Stimulated activated CD4-positive, alpha-beta T cell treated with anti-CD3 and anti-CD28 coated beads, TNF-alpha, amount 100 ng/mL, for 48 hours (primary cell): ENCODE data around the gene CYS1.
"Not testable (repeated sequence)": the region's sequence is repeated elsewhere in the genome, so short reads cannot be mapped to it uniquely, and the experiment has no call there.

ENCODE experiments used
- DNase-seq, 3 donors: peaks; one replicate each; pipeline ENCODE4 v3.0.0-alpha.2; 2020; ENCODE audit warnings: low read depth in 3 of 3

CYS1 gene

DNA sequence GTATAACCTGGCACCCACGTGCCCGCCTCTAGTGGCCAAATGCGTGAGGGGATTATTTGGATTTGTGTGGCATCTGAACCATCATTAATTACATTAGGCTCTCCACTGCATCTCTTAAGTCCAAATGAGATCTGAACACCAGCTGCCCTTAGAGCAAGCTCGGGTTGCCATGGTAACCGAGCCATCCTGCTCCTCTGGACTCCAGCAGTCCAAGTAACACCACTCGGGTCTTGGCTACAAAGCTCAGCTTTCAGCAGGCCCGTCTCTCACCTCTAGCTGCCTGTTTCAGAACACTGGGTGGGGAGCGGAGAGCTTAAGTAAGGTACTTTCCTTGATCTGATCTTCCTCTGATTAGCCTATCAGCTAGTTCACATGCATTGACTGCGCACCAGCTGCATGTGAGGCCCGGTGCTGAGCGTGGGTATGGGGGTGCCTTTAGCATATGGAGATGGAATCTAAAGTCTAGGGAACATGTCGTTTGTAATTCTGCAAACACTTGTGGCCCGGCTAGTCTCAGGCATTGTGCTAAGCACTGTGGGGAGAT lies 14.1 kb upstream of the CYS1 start:
- no peak for DNase-seq

DNA sequence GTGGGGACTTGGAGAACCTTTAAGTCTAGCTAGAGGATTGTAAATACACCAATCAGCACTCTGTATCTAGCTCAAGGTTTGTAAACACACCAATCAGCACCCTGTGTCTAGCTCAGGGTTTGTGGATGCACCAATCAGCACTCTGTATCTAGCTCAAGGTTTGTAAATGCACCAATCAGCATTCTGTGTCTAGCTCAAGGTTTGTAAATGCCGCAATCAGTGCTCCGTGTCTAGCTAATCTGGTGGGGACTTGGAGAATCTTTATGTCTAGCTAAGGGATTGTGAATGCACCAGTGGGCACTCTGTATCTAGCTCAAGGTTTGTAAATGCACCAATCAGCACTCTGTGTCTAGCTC lies 11.7 kb upstream of the CYS1 start:
- DNase-seq, result not testable (repeated sequence)

DNA sequence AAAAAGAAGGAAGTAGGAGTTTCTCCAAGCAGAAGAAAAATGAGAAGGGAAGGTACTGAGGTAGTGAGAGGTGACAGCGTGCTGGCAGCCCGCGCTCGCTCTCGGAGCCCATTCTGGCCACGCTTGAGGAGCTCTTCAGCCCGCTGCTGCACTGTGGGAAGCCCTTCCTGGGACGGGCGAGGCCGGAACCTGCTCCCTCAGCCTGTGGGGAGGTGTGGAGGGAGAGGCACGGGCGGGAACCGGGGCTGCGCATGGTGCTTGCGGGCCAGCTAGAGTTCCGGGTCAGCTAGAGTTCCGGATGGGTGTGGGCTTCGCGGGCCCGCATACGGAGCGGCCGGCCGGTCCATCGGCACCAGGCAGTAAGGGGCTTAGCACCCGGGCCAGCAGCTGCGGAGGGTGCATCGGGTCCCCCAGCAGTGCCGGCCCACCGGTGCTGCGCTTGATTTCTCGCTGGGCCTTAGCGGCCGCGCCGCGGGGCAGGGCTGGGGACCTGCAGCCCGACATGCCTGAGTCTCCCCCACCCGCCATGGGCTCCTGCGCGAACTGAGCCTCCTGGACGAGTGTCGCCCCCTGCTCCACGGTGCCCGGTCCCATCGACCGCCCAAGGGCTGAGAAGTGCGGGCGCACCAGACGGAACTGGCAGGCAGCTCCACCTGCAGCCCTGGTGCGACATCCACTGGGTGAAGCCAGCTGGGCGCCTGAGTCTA lies 11.1 kb upstream of the CYS1 start:
- no peak for DNase-seq

DNA sequence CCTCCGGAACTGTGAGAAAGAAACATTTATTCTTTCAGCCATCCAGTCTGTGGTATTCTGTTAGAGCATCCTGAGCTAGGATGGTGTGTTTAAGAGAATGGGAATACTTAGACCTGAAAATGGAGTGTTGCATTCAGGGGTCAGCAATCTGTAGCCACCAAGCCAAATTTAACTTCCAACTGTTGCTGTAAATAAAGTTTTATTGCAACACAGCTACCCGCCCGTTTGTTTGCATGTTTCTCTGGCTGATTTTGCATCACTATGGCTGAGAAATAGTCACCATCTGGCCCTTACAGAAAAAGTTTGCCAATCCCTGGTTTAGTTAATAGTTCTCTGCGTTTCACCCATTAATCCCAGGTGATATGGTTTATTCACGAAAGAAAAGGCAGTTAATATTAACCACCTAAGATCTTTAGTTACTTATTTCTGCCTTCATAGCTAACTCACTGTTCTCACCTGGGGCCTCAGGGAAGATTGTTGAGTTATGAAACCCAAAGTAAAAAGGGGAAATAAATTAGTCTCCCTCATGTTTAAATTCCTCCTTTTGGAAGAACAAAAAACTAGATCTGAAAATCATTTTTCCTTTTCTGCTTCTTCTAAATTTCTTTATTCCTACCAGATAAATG lies 9.5 kb upstream of the CYS1 start:
- DNase-seq, result no peak

DNA sequence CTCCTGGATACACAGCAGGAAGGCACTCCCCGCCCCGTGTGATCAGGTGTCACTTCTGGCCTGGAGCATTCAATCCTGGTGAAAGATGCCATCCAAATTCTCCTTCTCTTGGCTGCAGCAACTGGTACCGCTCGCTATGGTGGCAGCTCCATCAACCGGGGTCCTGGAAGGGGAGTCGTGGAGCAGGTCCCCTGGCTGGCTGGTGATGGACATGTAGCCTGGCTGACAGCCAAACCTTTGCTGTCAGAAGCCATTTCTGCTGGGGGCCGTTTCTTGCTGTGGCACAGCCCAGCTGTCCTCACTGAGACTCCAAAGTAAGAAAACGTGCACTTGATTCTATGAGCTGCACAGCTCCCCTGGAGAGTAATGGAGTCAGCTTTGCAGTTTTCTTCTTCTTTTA lies 7.1 kb upstream of the CYS1 start:
- DNase-seq, result no peak

DNA sequence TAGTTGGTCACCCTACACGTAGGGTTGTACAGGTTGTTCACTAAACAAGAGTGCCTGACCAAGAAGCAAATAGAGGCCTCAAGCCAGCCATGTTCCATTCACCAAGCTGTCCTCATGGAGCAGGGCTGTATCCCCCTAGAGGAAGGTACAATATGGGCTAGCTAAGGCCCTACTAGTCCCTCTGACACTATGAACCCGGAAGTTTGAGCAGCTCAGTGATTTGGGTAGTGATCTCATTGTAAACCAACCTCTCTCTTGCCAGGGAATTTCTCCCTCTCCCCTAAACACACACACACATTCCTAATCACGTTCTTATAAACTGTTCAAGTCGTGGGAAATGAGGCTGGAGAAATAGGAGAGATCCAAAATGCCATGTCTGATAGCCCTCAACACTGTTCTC lies 6.7 kb upstream of the CYS1 start:
- no peak for DNase-seq

DNA sequence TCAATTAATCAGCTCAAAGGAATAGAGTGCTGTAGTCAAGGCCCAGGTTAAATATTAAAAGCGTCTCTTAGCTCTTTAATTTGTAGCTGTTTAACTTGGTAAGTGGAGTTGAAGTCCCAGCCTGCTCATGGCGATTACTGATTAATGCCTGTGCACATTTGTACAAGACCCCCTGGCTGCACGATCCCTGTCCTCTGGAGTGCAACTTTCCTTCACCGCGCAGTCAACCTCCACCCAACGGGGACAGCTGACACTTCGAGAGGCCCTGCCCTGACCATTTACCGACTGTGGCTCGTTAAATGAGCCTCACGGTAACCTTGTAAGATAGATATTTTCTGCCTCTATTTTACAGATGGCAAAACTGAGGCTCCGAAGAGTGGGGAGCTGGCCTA lies 5.5 kb upstream of the CYS1 start:
- DNase-seq, result no peak

DNA sequence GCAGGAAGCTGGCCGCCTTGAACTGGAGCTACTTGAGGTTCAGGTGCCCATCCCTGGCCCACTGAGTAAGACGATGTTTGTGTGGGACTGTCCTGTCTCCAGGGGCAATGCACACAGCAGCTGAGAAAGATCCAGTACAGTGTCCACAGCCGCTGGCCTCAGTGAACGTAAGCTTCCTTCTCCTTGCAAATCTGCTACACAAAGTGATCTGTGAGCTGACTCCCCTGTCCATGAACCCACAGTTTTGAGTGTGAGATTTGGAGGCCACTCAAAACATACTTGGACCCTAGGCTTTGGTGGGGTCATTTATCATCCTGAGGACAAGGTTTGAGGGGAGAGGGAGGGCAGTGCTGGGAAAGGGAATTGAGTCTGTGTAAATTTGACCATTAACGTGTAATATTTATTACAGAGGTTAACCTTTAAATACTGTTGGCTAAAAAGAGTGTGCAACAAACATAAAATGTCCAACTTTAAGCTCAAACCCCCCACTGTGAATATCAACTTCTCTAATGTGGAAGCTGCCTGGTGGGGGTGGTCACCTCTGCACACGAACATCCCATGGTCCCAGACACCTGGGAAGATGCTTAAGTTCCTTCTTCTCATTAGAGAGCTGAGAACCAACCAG lies 4.9 kb upstream of the CYS1 start:
- no peak for DNase-seq

DNA sequence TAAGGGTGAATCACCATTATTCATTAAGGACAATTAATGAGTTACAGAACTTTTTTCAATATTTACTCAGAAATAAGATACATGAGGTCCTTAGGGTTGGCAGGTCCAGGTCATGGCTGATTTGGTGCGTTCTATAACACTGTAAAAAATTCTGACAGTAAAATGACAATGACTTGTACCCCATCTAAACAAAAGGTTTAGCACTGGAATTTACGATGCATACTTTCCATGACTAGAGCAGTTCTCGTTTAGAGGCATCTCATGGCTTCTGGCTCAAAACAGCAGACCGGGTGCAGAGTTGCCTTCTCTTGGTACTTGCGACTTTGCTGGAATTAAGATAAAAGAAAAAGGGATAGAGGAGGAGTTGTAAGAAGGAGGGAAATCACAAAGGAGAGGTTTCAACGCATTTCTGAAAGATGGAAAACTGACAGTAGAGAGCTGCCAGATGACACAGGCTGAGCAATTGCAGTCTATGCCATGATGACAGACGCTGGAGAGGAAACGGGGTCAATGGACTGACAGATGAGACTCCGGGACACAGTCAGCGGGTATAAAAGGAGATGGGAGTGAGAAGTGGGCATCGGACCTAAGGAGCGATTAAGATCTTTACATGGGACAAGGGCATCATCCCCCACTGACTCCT lies 4.1 kb upstream of the CYS1 start:
- no peak for DNase-seq

DNA sequence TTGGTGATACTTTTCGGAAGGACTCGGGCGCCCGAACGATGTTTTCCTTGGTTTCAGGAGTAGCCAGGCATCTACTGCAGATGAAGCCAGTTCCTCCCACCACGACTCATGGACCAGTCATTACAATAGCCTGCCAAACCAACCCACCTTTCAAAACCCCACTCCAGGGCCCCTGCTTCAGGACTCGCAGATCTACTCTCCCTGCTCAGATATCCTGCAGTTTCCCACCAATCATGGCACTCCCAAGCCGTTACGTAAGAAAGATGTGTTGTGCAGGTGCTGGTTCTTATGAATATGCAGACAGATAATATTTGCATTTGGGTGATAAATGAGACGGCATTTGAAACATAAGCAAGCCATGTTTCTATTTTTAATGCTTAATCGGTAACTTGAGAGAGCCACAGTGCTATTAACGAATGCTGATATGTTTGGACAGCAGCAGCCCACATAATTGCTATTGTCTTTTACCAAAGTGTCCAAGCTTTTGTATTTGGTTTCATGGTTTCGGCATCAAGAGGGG lies 3.5 kb upstream of the CYS1 start:
- no peak for DNase-seq

DNA sequence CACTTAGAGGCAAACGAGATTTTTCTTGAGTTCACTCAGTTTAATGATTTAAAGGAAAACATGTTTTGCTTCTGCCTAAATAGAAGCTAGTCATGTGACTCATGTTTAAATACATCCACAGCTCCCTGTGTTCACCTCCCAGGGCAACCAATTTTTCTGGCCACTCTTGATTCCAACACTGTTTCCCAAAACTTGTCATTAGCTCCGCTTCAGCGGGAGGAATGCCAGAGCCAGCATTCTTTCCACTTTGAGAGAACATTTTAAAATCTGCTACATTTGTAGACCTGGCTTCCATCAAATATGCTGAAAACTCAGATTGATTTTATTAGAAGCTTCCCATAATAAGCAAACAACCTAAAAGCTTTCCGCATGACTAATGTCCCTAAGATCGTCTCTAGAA lies 2.8 kb upstream of the CYS1 start:
- DNase-seq, result no peak

DNA sequence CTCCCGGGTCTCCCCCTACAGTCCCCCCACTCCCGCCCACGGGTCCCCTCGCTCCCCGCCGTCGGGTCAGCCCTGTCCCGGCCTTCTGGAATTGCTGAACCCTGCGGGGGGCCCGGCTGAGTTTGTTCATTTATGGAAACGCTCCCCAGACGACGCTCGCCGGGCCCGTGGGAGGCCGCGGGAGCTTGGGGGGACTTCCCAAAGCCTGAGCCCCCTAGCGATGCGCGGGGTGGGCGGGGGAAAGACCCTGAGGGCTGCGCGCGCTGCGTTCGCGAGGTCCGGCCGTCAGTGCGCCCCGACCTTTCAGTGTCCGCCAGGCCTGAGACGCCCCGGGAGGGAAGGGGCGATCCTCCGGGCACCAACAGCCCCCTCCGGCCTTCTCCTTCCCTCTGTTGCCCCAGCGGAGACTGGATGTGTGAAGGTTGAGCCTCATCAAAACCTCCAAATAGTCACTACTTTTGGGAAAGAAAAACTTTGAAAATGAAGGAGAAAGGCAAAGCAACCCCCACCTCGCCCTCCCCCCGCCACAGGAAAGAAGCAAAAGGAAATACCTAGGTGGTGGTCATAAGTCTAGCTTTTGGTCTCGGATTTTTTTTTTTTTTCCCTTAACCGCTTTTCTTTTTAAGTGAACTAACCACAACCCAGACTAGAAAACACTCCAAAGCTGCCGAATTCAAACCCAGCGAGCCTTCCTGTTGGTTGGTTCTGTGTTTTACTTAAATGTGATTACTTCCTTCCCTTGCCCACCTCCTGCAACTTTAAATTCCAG lies 509 bp upstream of the CYS1 start:
- no peak for DNase-seq

DNA sequence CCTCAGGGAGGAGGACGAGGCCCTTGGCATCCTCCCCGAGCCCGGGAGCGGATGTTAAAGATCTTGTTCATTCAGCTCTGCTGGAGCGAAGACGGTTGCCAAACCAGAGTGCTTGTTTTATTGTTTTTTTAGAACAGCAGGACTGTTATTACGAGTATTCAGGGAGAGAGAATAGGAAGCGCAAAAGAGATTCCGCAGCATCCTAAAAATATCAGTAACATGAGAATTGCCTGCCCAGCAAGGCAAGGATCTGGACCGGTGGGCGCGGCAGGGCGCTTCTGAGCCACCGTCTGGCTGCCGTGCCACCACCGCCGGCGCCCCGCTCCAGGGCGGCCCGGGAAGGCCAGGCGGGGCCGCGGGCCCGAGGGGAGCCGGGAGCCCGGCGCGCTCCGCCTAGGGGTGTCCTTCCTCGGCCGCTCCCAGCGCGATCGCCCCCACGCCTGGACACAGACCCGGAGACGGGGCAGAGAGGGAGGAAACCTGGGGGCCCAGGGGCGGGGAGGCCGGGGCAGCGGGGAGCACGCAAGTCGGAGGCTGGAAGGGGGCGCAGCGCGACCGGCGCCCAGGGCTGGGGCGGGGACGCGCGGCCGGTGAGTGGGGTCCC lies 843 bp downstream of the CYS1 start:
- DNase-seq, result no peak

DNA sequence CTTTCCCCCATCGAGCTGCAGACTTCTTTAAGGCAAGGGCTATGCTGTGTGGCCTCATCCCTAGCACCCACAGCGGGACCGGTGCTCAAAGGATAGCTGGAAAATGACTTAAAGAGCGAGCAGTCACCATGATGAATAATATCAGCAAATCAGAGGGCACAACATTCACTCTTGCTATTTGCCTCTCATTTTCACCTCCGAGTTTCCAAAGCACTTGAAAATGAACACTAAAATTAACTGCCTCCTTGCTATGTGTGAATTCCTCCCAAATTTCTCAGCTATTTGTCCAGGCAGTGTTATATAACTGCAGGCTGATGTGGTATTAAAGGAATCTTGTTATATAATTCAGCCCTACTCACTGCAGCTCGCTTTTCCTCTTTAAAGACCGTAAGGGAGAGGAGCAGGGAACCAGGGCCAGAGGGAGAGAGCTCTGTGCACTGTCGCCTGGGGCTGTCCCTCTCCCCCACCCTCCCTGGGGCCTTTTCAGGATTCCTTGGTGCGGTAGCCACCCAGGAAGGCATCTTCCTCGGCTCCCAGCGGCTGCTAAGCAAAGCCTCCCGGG lies 1.4 kb downstream of the CYS1 start:
- DNase-seq, result no peak

DNA sequence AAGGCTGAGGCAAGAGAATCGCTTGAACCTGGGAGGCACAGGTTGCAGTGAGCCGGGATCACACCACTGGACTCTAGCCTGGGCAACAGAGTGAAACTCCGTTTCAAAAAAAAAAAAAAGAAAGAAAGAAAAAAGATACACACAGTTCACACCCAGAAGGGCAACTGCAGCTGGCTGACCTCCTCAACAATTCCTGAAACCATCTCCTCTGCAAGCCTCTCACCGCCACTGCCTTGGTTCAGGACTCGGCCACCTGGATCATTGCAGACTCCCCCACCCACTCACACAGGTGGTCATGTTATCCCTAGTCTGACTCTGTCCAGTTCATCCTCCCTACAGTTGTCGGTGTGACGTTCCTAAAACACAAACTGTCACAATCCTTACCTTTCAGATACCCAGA lies 2.2 kb downstream of the CYS1 start:
- no peak for DNase-seq

DNA sequence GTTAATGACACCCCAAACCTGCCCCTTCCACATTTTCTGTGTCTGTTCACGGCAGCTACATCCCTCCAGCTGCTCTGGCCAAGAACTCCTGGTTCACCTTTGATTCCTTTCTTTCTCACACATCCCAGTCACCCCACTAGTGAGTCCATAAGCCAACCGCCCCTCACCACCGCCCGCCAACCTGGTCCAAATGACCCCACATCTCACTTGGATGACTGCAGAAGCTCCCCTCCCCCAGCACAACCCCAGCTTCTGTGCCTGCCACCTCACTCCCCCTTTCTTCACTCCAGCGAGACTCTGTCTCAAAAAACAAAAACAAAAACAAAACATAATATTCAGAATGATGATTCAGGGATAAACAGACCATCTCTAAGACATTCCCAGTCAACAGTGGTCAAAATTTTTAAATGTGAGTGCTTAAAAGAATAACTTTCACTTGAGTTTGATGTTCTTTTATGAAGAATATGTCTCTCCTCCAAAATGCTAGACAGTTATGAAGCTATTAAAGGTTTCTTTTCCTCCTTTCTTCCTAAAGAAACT lies 3.2 kb downstream of the CYS1 start:
- no peak for DNase-seq

DNA sequence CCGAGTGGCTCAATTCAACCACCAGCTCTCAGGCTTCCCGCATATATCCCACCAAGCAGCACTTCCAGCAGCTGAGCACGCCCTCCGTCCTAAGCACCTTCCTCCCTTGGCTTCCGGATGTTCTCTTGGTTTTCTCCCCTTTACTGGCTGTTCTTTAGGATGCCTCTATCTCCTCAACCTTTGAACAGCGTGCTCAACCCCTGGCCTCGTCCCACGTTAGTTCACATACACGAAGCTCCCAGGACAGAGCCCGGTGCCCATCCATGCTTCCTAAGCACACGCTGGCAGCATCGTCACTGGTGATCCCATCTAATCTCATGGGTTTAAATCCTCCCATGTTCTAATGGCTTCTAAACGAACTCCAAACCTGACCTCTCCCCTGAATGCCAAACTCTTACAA lies 3.7 kb downstream of the CYS1 start:
- DNase-seq, result no peak

DNA sequence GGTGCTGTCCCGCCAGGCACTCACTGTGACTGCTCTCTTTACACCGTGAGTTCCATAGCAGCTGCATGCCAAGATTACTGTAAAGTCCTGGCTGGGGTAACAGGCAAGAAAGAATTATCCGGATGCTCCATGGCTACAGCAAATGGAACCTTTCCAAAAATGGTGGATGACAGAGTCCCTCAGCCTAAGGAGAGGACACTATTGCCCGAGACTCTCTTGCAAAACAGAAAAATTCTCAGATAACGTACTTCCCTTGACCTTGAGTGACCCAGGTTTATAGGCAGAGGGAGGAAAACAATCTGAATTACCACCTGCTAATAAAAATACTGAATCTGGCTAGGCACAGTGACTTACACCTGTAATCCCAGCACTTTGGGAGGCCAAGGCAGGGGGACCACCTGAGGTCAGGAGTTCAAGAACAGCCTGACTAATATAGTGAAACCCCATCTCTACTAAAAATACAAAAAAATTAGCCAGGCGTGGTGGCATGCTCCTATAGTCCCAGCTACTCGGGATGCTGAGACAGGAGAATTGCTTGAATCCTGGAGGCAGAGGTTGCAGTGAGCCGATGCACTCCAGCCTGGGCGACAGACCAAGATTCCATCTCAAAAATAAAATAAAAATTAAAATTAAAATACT lies 4.5 kb downstream of the CYS1 start:
- no peak for DNase-seq

DNA sequence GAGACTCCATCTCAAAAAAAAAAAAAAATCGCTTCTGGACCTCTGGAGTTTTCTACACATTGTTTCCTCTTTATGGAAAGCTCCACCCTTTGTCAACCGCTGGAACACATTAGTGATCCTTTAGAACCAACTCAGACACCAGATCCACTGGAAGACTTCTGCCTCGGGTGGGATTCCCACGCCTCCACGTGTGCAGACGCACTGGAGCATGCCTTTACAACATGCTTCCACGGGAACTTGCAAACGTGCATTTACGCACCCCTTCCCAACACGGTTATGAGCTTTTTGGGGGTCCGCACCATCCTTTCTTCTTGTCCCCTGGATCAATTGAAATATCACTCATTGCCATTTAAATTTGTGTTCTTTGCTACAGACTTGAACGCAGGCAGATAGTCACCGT lies 5.1 kb downstream of the CYS1 start:
- DNase-seq, result no peak

DNA sequence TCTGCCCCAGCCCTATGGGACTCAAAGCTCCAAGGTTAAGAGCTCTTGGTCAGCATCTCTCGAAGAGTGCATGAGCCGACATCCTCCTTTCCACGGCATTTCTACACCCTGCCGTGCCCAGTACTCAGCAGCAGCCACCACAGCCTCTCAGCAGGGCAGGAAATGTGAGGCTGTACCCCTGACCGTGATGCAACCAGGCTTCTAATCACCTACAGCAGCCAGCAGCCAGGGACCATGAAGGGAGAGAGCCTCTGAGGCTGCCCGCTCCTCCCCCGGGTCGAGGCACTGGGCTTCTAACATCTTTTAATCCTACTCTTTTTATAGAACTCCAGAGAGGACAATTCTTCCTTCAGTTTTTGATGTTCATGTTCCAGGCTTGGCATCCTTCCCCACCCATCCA lies 6.5 kb downstream of the CYS1 start:
- DNase-seq, result no peak
